ENCODE measurements around the gene SPSB2. TPM values are rescaled to one million over a fixed set of nuclear protein-coding genes. Genes with fewer than 3 reads are reported as not detected.

Gene SPSB2
- total RNA-seq, 1 experiment from 2014 or later: 11.4 TPM

DNA sequence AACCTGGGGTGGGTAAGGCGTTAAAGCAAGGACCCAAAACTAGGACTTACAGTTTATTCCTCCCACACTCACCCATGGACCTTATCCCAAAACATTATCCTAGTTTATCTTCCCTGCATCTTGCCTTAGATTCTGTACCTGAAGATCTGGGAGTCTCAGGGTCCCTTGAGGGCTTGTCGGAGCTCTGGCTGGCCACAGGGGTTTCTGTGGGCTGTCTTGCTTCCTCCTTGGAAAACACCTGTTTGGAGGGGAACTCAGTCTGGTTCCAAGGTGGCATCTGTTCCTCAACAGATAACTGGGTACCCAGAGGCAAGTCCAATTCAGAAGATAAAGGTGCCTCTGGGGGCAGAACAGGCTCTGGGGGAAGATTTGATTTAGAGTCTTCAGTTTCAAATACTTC is 23.7 kb downstream of the SPSB2 start:
- Histone ChIP-seq H3K4me3 (no peak overlapping the region), H3K36me3 (peaks cover 67% of the 10 kb centered on the region), H3K27me3 (no peaks in the 10 kb centered on the region), H3K9me3 (no peaks in the 10 kb centered on the region)
- DNase-seq: no peak

DNA sequence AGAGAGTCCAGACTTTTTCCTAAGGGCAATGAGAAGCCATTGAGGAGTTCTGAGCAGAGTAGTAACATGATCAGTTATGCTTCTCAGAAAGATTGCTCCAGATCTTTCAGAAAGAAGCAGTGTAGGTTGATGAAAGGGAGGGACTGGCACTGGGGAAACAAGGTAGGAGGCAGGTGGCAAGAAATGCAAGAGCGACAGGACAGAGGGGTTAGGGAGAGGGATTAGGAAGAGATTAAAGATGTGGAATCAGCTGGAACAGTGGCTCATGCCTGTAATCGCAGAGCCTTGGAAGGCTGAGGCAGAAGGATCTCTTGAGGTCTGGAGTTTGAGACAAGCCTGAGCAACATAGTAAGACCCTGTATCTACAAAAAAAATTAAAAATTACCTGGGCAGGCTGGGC is 25.4 kb downstream of the SPSB2 start:
- Histone ChIP-seq H3K27me3 (no peaks in the 10 kb centered on the region), H3K9me3 (no peaks in the 10 kb centered on the region), H3K36me3 (peaks cover 58% of the 10 kb centered on the region), H3K4me3 (no peak overlapping the region)
- DNase-seq: no peak

GRCh38 chr12:6846316-6846869 is 26.7 kb downstream of the SPSB2 start:
- Histone ChIP-seq H3K4me3 (no peak overlapping the region), H3K27me3 (no peaks in the 10 kb centered on the region), H3K36me3 (peaks cover 61% of the 10 kb centered on the region), H3K9me3 (no peaks in the 10 kb centered on the region)
- no peak for DNase-seq

DNA sequence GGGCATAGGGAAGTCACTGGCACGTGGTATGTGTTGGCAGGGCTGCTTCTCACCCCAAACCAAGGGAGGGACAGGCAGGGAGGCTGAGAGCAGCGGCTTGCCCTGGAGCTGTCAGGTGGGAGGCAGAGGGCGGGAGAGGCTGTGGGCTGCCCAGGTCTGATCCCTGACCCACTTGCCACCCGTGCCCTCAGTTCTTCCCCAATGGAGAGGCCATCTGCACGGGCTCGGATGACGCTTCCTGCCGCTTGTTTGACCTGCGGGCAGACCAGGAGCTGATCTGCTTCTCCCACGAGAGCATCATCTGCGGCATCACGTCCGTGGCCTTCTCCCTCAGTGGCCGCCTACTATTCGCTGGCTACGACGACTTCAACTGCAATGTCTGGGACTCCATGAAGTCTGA is 27.7 kb downstream of the SPSB2 start:
- H3K36me3 ChIP-seq: peaks cover 57% of the 10 kb centered on the region
- H3K9me3 ChIP-seq: no peaks in the 10 kb centered on the region
- no peak for DNase-seq

DNA sequence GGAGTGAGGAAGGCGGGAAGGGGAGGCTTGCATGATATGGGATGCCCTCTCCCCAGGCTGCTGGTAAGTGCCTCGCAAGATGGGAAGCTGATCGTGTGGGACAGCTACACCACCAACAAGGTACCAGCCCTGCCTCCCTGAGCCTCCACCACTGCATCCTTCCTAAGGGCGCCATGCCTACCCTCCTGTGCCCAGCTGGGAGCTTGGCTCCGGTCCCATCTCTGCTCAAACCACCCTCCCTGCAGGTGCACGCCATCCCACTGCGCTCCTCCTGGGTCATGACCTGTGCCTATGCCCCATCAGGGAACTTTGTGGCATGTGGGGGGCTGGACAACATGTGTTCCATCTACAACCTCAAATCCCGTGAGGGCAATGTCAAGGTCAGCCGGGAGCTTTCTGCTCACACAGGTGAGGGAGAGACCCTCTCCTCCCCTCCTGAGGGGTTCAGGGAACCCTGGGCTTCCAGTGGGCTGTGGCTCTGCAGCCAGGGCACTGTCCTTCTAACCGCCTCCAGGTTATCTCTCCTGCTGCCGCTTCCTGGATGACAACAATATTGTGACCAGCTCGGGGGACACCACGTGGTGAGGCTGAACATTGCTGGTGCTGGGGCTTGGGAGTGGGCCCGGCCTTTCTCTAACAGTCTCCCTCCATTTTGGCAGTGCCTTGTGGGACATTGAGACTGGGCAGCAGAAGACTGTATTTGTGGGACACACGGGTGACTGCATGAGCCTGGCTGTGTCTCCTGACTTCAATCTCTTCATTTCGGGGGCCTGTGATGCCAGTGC is 29.8 kb downstream of the SPSB2 start:
- DNase-seq: no peak
- Histone ChIP-seq H3K9me3 (no peaks in the 10 kb centered on the region), H3K36me3 (peaks cover 36% of the 10 kb centered on the region), H3K27me3 (no peaks in the 10 kb centered on the region), H3K4me3 (no peak overlapping the region)

More for the DNA sequence above, 27.7 kb downstream of the SPSB2 start:
- H3K27me3 ChIP-seq: no peaks in the 10 kb centered on the region
- no peak overlapping the region for H3K4me3 ChIP-seq

DNA sequence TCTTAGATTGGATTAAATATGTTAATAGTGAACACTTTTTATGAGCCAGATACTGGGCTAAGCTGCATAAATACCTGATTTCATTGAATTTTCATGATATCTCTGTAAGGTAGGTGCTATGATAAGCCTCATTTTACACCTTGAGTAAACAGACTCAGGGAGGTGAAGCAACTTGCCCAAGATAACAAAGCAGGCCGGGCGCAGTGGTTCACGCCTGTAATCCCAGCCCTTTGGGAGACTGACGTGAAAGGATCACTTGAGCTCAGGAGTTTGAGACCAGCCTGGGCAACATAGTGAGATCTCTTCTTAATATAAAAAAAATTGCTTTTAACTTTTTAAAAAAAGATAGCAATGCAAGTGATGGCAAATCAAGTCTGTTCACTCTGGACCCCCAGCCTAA is 31.0 kb downstream of the SPSB2 start:
- DNase-seq: no peak
- peaks cover 24% of the 10 kb centered on the region for H3K36me3 ChIP-seq
- no peaks in the 10 kb centered on the region for H3K9me3 ChIP-seq
- H3K27me3 ChIP-seq: no peaks in the 10 kb centered on the region
- H3K4me3 ChIP-seq: no peak overlapping the region

DNA sequence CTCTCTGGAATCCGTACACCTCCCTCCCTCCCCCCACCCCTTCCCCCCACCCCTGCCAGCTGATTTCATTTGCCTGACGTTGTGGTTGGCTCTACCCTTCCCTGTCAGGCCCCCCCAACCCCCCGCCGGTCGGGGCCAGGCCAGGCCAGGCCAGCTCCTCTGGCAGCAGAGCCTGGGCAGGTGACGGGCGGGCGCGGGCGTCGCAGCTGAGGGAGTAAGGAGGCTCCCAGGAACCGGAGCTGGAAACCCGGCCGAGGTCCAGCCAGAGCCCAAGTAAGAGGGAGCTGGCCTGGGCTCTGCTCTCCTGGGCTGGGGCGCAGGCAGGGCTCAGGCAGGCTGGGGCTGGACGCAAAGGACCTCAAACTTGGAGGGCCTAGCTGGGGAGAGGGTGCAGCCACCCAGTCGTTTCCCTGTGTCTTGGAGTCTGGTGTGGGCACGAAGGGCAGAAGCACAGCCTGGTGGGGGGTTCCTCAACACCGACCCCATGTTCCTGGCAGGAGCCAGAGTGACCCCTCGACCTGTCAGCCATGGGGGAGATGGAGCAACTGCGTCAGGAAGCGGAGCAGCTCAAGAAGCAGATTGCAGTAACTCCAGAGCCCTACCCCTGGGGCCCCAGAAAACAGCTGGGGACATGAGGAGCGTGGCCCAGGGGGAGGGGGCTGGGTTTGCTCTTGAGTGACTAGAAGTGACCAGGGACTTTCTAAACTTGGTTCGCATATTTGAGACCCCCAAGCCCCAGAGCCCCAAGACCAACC is 32.2 kb downstream of the SPSB2 start, which contains the start of gene GNB3:
GNB3 (plus strand) TSS at position 165 of the 755 bp plus-strand sequence; CDS start at position 528, 363 bp downstream.
- H3K4me3 ChIP-seq: no peak within 1 kb of the TSS
- peaks cover 12% of the 10 kb centered on the region for H3K36me3 ChIP-seq
- DNase-seq: no peak
- H3K9me3 ChIP-seq: no peaks in the 10 kb centered on the region
- H3K27me3 ChIP-seq: no peaks in the 10 kb centered on the region

- no peak for DNase-seq
- no peaks in the 10 kb centered on the region for H3K9me3 ChIP-seq
- H3K4me3 ChIP-seq: no peak overlapping the region
- peaks cover 9% of the 10 kb centered on the region for H3K36me3 ChIP-seq
- no peaks in the 10 kb centered on the region for H3K27me3 ChIP-seq
Observed at GRCh38 chr12:6840330-6840729, 32.8 kb downstream of the SPSB2 start.

DNA sequence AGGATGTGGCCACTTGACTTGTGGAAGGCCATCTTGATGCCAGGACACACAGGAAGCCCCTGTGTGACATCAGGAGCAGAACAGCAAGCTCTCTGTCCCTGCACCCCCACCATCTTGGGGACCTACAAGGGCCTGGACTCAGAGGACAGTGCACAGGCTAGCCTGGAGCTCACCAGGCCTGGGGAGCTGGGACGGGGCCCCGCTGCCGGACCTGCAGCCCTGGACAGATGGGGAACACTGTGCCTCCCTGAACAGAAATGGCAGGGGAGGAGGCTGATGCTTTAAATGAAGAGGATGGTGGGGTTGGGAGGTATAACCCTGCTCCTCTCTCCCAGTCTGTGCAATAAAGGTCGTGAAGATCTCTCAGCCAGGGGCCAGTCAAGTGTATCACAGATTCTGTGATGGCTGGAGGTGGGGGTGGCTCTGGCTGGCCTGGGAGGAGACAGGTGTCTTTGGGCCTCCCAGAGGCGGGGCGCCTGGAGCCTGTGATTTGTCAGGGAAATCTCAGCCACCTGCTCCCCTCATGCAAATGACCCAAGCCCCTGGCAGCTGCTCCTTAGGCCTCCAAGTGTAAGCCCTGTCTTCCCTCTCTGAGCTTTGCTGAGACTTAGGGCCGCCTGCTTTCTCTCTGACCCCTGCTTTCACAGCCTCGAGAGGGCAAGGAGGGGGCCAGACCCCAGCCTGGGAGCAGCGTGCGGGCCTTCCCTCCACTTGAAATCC is 33.5 kb downstream of the SPSB2 start:
- peaks cover 7% of the 10 kb centered on the region for H3K36me3 ChIP-seq
- H3K9me3 ChIP-seq: no peaks in the 10 kb centered on the region
- H3K4me3 ChIP-seq: no peak overlapping the region
- no peak for DNase-seq
- H3K27me3 ChIP-seq: no peaks in the 10 kb centered on the region

DNA sequence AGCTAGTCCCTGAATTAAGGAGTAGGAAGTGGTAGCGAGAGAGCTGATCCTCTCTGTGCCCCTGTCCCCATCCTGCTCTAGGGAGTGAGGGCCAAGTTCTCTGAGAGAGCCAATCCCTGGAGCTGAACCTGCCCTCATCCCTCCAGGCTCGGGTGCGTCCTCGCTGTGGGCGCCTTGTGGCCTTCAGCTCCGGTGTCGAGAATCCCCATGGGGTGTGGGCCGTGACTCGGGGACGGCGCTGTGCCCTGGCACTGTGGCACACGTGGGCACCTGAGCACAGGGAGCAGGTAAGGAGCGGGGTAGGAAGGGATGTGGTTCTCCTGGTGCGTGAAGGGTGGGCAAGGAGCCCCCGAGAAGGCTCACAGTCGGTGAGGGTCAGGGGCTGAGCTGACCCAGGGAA is 34.2 kb downstream of the SPSB2 start:
- DNase-seq: no peak
- no peaks in the 10 kb centered on the region for H3K9me3 ChIP-seq
- no peak overlapping the region for H3K4me3 ChIP-seq
- H3K36me3 ChIP-seq: peaks cover 6% of the 10 kb centered on the region
- no peaks in the 10 kb centered on the region for H3K27me3 ChIP-seq

GRCh38 chr12:6837370-6838060 is 35.6 kb downstream of the SPSB2 start:
- Histone ChIP-seq H3K9me3 (no peaks in the 10 kb centered on the region), H3K36me3 (peaks cover 11% of the 10 kb centered on the region), H3K4me3 (no peak overlapping the region), H3K27me3 (no peaks in the 10 kb centered on the region)
- DNase-seq: no peak

DNA sequence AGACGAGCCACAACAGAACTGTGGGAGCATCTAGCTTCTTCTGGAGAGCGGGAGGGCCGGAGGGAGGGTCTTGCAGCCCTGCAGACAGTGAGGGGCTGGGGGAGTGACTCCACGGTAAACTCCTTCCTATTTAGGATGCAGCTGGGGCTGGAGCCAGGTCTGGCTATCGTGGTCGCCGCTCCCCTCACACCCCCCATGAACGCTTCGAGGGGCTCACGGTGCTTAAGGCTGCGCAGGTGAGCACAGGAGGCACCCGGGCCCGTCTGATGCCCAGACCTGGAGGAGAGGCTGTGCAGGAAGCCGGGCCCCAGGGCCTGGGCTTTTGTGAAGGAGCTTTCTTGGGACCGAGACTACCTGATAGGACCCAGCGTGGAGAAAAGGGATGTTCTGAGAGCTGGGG is 36.3 kb downstream of the SPSB2 start:
- DNase-seq: no peak
- no peaks in the 10 kb centered on the region for H3K27me3 ChIP-seq
- peaks cover 8% of the 10 kb centered on the region for H3K36me3 ChIP-seq
- no peak overlapping the region for H3K4me3 ChIP-seq
- no peaks in the 10 kb centered on the region for H3K9me3 ChIP-seq

GRCh38 chr12:6834873-6835272 is 38.2 kb downstream of the SPSB2 start:
- H3K36me3 ChIP-seq: peaks cover 14% of the 10 kb centered on the region
- no peak overlapping the region for H3K4me3 ChIP-seq
- no peak for DNase-seq

DNA sequence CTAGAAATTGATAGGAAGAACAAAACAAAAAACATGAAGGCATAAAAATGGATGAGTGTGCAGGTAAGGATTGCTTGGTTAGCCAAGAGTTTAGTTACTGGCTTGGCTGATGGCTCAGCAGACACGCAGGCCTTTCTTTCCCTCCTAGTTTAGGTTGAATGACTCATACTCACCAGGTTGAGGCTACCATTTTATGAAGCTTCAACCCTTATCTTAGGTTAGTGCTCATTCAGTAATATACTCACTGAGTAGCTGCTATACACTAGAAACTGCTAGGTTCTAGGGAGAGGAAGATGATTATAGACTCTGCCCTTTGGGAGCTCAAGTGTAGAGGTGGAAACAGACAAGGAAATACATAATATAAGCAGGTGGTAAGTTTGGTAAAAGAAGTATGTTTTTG is 38.8 kb downstream of the SPSB2 start:
- Histone ChIP-seq H3K4me3 (no peak overlapping the region), H3K9me3 (no peaks in the 10 kb centered on the region), H3K36me3 (peaks cover 14% of the 10 kb centered on the region), H3K27me3 (no peaks in the 10 kb centered on the region)
- no peak for DNase-seq

More at GRCh38 chr12:6834873-6835272, 38.2 kb downstream of the SPSB2 start:
- Histone ChIP-seq H3K27me3 (no peaks in the 10 kb centered on the region), H3K9me3 (no peaks in the 10 kb centered on the region)

GRCh38 chr12:6833189-6833890 is 39.8 kb downstream of the SPSB2 start:
- DNase-seq: no peak
- H3K4me3 ChIP-seq: no peak overlapping the region
- peaks cover 14% of the 10 kb centered on the region for H3K36me3 ChIP-seq
- H3K27me3 ChIP-seq: no peaks in the 10 kb centered on the region
- H3K9me3 ChIP-seq: no peaks in the 10 kb centered on the region

DNA sequence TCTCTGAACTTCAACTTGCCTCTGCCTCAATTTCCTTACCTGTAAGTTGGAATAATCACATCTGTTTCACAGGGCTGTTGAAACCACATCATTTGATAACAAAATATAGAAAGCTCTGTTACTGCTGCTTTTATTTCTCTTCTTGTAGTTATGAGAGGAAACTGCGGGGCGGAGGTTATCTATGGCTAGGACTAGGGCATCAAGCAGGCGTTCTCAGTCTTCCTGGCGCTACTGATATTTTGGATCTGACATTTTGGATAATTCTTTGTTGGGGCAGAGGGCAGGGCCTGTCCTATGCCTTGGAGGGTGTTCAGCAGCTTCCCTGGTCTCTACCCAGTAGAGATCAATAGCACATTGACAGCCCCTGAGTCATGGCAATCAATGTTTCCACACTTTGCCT is 41.0 kb downstream of the SPSB2 start:
- Histone ChIP-seq H3K27me3 (no peaks in the 10 kb centered on the region), H3K4me3 (no peak overlapping the region), H3K36me3 (peaks cover 14% of the 10 kb centered on the region), H3K9me3 (no peaks in the 10 kb centered on the region)
- DNase-seq: no peak
